Activated naive CD8-positive, alpha-beta T cell treated with anti-CD3 and anti-CD28 coated beads, Interleukin-2, amount 50 U/mL, for 24 hours (primary cell): ENCODE results near the gene DMXL1.
A peak's percentile ranks its signal among the peaks of the same experiment; 100 is the strongest.

Experiments used
- ATAC-seq: fragments of 150-1000 bp; cut with Tn5 transposase; one replicate; pipeline ENCODE4 v1.10.0; 2021
- DNase-seq: peaks from one replicate; pipeline ENCODE4 v3.0.0; 2021
- H3K27ac Mint-ChIP-seq: one replicate; pipeline ENCODE4 v1.8.0; 2021; ENCODE audit warnings: mild to moderate bottlenecking, mixed read lengths
- H3K27me3 Mint-ChIP-seq: one replicate; pipeline ENCODE4 v1.8.0; 2021; ENCODE audit warnings: mixed read lengths
- H3K36me3 Mint-ChIP-seq: one replicate; pipeline ENCODE4 v1.8.0; 2021; ENCODE audit warnings: low read depth, mixed read lengths
- H3K4me1 Mint-ChIP-seq: one replicate; pipeline ENCODE4 v1.8.0; 2021; ENCODE audit warnings: mixed read lengths
- H3K4me3 Mint-ChIP-seq: one replicate; pipeline ENCODE4 v1.8.0; 2021; ENCODE audit warnings: mild to moderate bottlenecking, moderate library complexity, mixed read lengths
- H3K9me3 Mint-ChIP-seq: one replicate; pipeline ENCODE4 v1.8.0; 2021; ENCODE audit warnings: mixed read lengths

Gene DMXL1

GRCh38 chr5:119286511-119287488, 215.9 kb downstream of the DMXL1 start:
- peak; percentile 34 for ATAC-seq
- no peak for DNase-seq
- no peaks in the 10 kb centered on the region for H3K27me3 Mint-ChIP-seq

DNA sequence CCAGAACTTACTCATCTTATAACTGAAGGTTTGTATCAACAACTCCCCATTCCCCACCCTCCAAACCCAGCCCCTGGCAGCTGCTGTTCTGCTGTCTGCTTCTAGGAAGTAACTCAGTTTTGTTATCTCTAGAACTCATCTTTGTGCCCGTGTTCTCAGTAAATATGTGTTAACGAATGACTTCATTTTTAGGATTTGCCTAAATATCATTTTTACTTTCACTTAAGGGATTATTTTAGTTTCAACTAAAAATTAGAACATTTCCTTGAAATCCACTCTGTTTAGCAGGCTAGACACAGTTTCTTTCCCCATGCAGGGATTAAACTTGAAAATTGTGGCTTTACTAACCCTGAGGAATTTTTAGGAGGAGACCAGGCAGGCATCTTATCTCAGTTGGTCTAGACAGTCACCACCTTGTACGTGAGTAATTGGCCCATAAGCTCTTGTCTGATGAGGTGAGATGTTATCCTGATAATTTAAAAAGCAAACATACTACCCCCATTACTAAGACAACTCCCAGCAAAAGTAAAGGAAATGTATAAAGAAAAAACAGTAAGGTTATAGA, 216.7 kb downstream of the DMXL1 start:
- H3K4me1 Mint-ChIP-seq = peaks cover 98% of the 10 kb centered on the region
- H3K36me3 Mint-ChIP-seq = peaks cover 18% of the 10 kb centered on the region
- H3K27ac Mint-ChIP-seq = peak overlapping the region; percentile 92
- H3K27me3 Mint-ChIP-seq = no peaks in the 10 kb centered on the region
- H3K9me3 Mint-ChIP-seq = no peaks in the 10 kb centered on the region
- peak; percentile 41 for ATAC-seq
- no peak for DNase-seq
- H3K4me3 Mint-ChIP-seq = peak overlapping the region; percentile 67

More at GRCh38 chr5:119286511-119287488, 215.9 kb downstream of the DMXL1 start:
- H3K27ac Mint-ChIP-seq = peak overlapping the region; percentile 92
- peaks cover 99% of the 10 kb centered on the region for H3K4me1 Mint-ChIP-seq
- H3K4me3 Mint-ChIP-seq = peak overlapping the region; percentile 67
- H3K9me3 Mint-ChIP-seq = no peaks in the 10 kb centered on the region
- peaks cover 21% of the 10 kb centered on the region for H3K36me3 Mint-ChIP-seq

GRCh38 chr5:119288379-119289033, 217.6 kb downstream of the DMXL1 start:
- no peaks in the 10 kb centered on the region for H3K9me3 Mint-ChIP-seq
- peak overlapping the region; percentile 92 for H3K27ac Mint-ChIP-seq
- peak overlapping the region; percentile 67 for H3K4me3 Mint-ChIP-seq
- DNase-seq (no peak), ATAC-seq (peak; percentile 58)
- peaks cover 19% of the 10 kb centered on the region for H3K36me3 Mint-ChIP-seq
- H3K27me3 Mint-ChIP-seq = no peaks in the 10 kb centered on the region
- peaks cover 98% of the 10 kb centered on the region for H3K4me1 Mint-ChIP-seq

GRCh38 chr5:119289438-119290044, 218.7 kb downstream of the DMXL1 start:
- H3K27me3 Mint-ChIP-seq = no peaks in the 10 kb centered on the region
- peak overlapping the region; percentile 62 for H3K4me3 Mint-ChIP-seq
- no peaks in the 10 kb centered on the region for H3K9me3 Mint-ChIP-seq
- peaks cover 90% of the 10 kb centered on the region for H3K4me1 Mint-ChIP-seq
- no peak for DNase-seq
- H3K27ac Mint-ChIP-seq = peak overlapping the region; percentile 92
- peaks cover 21% of the 10 kb centered on the region for H3K36me3 Mint-ChIP-seq
- ATAC-seq = no peak

GRCh38 chr5:119290161-119290569, 219.3 kb downstream of the DMXL1 start:
- no peaks in the 10 kb centered on the region for H3K27me3 Mint-ChIP-seq
- no peaks in the 10 kb centered on the region for H3K9me3 Mint-ChIP-seq
- ATAC-seq = peak; percentile 55
- H3K4me1 Mint-ChIP-seq = peaks cover 85% of the 10 kb centered on the region
- H3K4me3 Mint-ChIP-seq = peak overlapping the region; percentile 62
- peaks cover 26% of the 10 kb centered on the region for H3K36me3 Mint-ChIP-seq
- DNase-seq = no peak
- peak overlapping the region; percentile 92 for H3K27ac Mint-ChIP-seq

DNA sequence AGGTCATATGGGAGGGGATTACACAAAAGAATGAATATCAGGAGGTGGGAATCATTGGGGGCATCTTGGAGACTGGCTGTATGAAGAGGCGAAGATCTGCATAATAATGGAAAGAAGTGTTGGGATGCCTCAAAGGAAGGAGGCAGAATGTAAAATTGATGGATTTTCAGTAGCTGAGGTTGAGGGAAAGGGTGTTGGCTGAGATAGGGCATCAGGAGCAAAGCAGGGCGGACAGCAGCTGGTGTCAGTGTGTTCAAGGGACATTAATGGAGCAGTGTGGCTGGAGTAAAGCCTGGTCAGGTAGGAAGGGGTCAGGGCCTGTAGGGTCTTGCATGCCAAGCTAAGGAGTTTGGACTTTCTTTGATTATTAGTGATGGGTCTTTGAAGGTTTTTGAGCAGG, 219.7 kb downstream of the DMXL1 start:
- peak overlapping the region; percentile 92 for H3K27ac Mint-ChIP-seq
- H3K36me3 Mint-ChIP-seq = peaks cover 27% of the 10 kb centered on the region
- ATAC-seq = no peak
- peak overlapping the region; percentile 62 for H3K4me3 Mint-ChIP-seq
- no peaks in the 10 kb centered on the region for H3K9me3 Mint-ChIP-seq
- no peak for DNase-seq
- peaks cover 81% of the 10 kb centered on the region for H3K4me1 Mint-ChIP-seq
- no peaks in the 10 kb centered on the region for H3K27me3 Mint-ChIP-seq

DNA sequence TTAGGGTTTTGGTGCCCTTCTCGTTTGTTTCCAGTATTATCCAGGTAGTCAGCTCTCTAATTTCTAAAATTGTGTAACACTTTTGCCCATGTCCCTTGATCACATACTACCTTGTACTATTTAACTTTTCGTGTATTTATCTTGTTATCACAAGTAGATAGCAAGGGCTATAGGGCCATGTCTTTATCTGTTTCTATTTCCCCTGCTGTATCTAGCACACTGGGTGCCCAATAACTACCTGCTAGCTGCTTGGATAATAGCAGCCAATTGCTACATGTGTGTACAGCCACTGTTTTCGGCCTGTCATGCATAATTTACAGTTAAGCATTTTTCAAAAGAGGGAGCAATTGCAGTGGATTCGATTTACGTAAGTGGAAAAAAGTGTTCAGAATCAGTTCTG, 220.2 kb downstream of the DMXL1 start:
- Mint-ChIP-seq H3K27ac (peak overlapping the region; percentile 92), H3K36me3 (peaks cover 27% of the 10 kb centered on the region)

DNA sequence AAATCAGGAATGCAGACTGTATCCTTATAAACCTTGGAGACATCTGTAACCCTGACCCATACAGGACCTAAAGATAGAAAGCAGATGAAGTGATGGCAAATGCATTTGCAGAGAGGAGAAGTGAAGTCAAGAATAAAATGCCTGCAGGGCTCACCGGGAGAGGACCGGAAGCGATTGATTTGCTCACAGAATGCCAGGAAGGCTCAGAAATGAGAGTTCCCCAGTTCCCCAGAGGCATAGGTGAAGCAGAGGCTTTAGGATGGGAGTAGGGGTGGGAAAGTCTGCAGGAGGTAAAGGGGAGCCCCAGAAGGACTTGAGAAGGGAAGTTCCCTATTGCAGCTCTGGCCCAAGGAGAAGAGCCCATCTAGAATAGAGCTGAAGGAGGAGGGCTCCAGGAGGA, 221.0 kb downstream of the DMXL1 start:
- no peaks in the 10 kb centered on the region for H3K27me3 Mint-ChIP-seq
- no peak for ATAC-seq
- peaks cover 69% of the 10 kb centered on the region for H3K4me1 Mint-ChIP-seq
- no peak for DNase-seq
- no peaks in the 10 kb centered on the region for H3K9me3 Mint-ChIP-seq
- peak overlapping the region; percentile 69 for H3K27ac Mint-ChIP-seq
- no peak overlapping the region for H3K4me3 Mint-ChIP-seq
- peaks cover 27% of the 10 kb centered on the region for H3K36me3 Mint-ChIP-seq

More for the DNA sequence above, 220.2 kb downstream of the DMXL1 start:
- DNase-seq (no peak), ATAC-seq (no peak)
- Mint-ChIP-seq H3K27me3 (no peaks in the 10 kb centered on the region), H3K4me1 (peaks cover 77% of the 10 kb centered on the region), H3K4me3 (no peak overlapping the region), H3K9me3 (no peaks in the 10 kb centered on the region)

DNA sequence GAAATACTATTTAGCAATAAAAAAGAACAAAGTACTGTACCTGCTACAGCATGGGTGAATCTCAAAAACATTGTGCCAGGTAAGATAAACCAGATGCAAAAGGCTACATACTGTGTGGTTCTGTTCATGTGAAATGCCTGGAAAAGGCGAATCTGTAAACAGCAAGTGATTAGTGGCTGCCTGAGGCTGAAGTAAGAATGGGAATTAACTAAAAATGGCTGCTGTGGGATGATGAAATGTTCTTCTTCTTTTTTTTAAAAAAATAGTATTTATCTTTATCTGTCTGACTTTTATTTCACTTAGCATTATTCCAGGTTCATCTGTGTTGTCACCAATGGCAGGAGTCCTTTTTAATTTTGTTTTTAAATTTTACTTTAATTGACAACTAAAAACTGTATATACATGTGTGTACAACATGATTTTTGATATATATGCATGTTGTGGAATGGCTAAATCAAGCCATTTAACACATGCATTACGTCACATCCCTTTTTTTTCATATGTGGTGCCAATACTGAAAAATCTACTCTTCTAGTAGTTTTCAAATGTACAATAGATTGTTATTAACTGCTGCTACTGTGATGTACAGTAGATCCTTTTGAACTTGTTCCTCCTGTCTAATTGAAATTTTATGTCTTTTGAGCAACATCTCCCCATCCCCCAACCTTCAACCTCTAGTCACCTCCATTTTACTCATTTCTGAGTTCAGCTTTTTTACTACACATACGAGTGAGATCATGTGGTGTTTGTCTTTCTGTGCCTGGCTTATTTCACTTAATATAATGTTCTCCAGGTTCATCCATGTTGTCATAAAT, 222.0 kb downstream of the DMXL1 start:
- no peak for DNase-seq
- peak overlapping the region; percentile 20 for H3K27ac Mint-ChIP-seq
- no peaks in the 10 kb centered on the region for H3K27me3 Mint-ChIP-seq
- ATAC-seq = no peak
- peaks cover 66% of the 10 kb centered on the region for H3K4me1 Mint-ChIP-seq
- H3K4me3 Mint-ChIP-seq = no peak overlapping the region
- H3K9me3 Mint-ChIP-seq = no peaks in the 10 kb centered on the region
- peaks cover 28% of the 10 kb centered on the region for H3K36me3 Mint-ChIP-seq

DNA sequence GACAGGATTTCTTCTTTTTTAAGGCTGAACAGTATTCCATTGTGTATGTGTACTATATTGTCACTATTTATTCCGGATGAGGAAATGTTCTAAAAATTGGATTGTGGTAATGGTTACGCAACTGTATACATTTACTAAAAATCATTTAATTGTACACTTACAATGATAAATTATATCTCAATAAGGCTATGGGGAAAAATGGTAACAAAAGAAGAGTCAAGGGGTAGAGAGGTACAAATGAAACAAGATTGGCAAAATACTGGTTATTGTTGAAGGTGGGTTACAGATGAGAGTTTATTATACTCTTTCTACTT, 222.6 kb downstream of the DMXL1 start:
- Mint-ChIP-seq H3K4me1 (peaks cover 63% of the 10 kb centered on the region), H3K27me3 (no peaks in the 10 kb centered on the region), H3K36me3 (peaks cover 28% of the 10 kb centered on the region), H3K9me3 (no peaks in the 10 kb centered on the region), H3K27ac (peak overlapping the region; percentile 20), H3K4me3 (no peak overlapping the region)
- DNase-seq (no peak), ATAC-seq (no peak)
